GM18909 (cell line): ENCODE data around the gene INPP5D.

Experiments
- ATAC-seq: cut with Tn5 transposase; IDR thresholded peaks from one replicate; pipeline ENCODE4 v1.9.1; 2021; ENCODE audit warnings: mild to moderate bottlenecking; ENCODE audit not compliant: unreplicated experiment, poor library complexity

INPP5D gene

DNA sequence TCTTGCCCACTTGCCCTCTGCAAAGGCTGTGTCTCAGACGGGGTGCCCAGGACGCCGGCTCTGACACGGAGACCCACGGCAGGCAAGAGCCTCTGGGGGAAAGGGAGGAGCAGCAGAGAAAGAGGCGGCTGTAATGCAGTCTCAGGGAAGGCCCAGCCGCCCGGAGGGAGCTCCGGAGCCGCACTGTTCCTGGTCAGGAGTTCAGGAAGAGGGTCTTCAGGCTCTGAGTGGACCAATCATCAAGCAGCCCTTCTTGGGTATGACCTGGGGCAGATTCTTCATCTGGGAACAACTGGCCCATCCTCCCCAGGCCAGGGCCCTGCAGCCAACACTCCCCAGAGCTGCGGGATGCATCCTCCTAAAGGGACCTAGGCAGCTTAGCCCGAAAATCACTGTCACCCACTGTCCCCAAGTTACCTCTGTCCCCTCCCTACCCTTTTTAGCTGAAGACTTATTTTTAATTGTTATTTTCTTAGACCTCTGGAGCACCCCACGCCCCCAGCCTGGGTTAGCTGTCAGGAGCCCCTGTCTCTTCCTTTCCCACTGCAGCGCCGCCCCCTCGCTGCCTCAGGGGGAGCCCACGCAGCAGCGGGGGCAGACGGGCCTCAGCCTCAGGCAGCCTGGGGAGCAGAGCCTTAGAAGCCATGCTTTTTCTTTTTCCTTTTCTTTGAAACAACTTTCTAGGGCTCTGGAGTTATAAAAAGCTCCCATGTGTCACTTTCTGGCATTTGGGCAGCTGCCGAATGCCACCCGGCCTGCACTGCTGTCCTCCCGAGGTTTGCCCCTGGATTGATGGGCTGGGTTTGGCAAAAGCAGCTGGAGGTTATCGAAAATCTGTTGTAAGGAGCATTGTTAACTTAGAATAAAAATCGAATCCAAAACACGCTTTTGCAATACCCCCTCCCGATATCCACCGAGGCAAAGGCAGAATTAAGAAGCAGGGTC, 28.3 kb upstream of the INPP5D start:
- ATAC-seq = no peak

DNA sequence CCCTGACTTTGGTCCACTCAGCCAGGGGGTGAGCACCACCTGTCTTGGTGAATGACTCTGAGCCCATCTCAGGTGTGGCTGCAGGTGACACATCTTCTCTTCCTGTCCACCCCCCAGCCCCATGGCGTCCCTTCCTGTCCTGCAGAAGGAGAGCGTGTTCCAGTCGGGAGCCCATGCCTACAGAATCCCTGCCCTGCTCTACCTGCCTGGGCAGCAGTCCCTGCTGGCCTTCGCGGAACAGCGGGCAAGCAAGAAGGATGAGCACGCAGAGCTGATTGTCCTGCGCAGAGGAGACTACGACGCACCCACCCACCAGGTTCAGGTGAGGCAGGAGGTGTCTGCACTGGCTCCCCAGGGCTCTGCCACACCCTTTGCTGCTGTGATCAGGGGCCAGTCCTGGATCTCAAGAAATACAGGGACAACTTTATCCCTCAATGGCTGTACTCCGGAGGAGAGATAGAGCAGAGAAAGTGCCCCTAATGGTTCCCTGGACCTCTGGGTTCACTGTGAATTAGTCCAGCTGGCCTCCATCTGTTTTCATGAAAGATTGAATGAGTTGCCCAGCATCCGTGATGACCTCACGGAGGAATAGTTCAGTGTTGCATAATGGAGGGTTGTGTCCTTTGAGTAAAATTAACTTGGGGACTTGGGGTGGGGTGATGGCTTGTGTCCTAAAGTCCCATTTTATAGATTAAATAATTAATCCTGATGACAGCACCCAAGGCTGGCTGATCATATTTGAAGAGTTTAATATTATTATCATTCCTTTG, 27.4 kb upstream of the INPP5D start, which contains the start of gene NEU2:
Gene NEU2, plus strand, starts transcription at position 122 of the 770 bp plus-strand sequence. Its CDS starts 0 bp downstream, at position 122.
- ATAC-seq = no peak

DNA sequence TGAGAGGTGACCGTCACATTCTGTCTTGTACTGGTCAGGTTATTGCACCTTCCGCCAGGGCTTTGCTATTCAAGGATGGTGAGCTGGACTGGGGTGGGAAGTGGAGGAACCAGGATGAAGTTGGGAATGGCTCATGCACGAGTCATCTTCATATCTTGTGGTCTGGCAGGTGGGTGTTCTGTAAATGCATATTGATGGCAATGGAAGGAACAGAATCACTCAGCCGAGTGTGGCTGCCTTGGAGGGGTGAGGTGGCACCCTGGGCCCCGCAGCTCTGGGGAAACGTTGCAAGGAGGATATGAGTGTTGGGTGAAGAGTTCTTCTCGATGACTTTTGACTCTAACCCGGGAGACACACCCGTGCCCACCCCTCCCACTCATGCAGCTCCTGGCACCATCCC, 26.5 kb upstream of the INPP5D start:
- ATAC-seq = no peak

- no peak for ATAC-seq
These were observed 25.9 kb upstream of the INPP5D start for GRCh38 chr2:233034091-233034882.

DNA sequence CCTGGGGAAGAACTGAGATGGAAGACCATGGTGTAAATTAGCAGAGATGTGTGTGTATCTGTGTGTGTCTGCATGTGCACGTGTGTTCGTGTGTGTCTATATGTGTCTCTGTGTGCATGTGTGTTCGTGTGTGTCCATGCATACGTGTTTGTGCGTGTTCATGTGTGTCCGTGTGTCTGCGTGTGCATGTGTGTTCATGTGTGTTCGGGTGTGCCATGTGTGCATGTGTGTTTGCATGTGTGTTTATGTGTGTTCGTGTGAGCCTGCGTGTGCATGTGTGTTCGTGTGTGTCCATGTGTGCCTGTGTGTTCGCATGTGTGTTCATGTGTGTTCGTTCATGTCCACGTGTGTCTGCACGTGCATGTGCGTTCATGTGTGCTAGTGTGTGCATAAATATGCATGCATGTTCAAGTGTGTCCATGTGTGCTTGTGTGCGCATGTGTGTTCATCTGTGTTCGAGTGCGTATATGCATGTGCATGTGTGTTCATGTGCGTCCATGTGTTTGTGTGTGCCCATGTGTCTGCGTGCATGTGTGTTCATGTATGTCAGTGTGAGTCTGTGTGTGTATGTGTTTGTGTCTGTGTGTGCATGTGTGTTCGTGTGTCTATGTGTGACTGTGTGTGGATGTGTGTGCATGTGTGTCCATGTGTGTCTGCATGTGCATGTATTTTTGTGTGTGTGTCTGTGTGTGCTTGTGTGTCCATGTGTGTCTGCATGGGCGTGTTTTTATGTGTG, 24.5 kb upstream of the INPP5D start:
- ATAC-seq = no peak

DNA sequence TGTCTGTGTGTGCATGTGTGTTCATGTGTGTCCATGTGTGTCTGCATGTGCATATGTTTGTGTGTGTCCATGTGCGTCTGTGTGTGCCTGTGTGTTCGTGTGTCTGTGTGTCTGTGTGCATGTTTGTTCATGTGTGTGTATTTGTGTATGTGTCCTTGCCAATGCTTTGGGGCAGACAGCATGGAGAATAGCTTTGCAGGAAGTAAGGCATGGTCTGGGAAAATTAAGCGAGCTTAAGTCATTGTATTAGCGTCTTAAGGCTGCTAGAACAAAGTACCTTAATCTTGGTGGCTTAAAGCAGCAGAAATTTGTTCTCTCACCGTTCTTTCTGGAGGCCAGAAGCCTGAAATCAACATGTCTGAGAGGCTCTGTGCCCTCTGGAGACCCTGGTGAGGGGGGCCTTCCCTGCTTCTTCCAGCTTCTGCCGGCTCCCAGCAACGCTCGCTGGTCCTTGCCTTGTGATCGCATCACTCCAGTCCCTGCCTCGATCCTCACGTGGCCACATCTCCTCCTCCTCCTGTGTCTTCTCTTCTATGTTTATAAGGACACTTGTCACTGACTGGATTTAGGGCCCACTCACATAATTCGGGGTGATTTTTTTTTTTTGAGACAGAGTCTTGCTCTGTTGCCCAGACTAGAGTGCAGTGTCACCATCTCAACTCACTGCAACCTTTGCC, 23.8 kb upstream of the INPP5D start:
- ATAC-seq = no peak

GRCh38 chr2:233037078-233037477, 23.1 kb upstream of the INPP5D start:
- no peak for ATAC-seq

DNA sequence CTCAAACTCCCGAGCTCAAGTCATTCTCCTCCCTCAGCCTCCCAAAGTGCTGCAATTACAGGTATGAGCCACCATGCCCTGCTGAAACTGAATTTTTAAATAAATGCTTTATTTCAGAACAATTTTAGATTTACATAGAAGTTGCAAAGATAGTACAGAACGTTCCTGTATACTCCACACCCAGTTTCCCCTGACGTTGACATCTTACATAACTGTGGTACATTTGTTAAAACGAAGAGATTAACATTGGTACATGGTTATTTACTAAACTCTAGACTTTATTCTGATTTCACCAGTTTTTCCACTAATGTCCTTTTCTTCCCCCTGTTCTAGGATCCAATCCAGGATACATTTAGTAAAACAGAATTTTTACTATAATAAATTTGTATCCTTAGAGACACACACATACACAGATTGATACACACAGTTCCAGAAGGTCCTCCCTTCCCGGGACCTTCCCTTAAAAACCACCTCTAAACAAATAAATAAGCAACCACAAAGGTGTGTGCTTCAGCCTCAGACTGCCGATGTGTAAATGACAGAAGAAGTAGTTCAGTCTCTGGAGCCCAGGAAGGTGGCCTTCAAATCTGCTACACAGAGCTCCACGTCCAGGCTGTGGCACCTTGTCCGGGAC, 20.8 kb upstream of the INPP5D start:
- ATAC-seq = no peak

GRCh38 chr2:233039846-233040530, 20.2 kb upstream of the INPP5D start:
- no peak for ATAC-seq

DNA sequence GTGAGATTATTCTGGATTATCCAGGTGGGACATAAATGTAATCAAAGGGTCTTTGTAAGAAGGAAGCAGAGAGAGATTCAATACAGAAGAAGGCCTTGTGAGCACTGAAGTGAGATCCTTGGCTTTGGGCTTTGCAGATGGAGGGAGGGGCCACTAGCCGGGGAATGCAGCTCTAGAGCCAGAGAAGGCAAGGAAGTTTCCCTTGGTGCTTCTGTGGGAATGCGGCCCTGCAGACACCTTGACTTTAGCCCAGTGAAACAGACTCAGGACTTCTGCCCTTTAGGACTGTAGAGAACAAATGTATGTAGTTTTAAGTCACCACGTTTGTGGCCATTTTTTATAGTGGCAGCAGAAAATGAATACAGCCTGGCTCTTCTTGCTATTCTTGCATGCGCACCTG, 19.6 kb upstream of the INPP5D start:
- no peak for ATAC-seq

DNA sequence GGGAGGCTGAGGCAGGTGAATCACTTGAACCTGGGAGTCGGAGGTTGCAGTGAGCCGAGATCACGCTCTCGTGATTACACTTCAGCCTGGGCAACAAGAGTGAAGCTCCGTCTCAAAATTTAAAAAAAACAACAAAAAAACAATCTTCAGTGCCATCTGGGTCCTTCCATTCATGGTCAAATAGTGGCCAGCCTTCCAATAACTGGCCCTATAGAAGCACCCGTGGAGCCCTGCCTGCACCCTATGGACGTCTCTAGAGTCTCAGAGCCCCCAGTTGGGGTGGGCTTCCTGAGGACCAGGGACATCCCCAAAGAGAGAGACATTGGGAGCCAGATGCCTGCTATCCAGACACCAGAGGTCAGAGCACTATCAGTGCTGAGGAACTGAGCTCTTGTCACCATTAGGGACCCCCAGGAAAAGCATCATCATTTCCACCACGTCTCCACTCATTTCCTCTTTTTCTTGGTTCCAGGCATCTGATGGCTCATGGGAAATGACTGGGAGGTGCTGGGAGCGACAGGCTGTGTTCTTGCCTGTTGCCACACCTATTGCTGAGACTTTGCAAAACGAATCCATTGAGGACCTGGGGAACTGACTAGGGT, 18.3 kb upstream of the INPP5D start:
- no peak for ATAC-seq

- ATAC-seq = no peak
These were observed 17.6 kb upstream of the INPP5D start for GRCh38 chr2:233042549-233042948.

DNA sequence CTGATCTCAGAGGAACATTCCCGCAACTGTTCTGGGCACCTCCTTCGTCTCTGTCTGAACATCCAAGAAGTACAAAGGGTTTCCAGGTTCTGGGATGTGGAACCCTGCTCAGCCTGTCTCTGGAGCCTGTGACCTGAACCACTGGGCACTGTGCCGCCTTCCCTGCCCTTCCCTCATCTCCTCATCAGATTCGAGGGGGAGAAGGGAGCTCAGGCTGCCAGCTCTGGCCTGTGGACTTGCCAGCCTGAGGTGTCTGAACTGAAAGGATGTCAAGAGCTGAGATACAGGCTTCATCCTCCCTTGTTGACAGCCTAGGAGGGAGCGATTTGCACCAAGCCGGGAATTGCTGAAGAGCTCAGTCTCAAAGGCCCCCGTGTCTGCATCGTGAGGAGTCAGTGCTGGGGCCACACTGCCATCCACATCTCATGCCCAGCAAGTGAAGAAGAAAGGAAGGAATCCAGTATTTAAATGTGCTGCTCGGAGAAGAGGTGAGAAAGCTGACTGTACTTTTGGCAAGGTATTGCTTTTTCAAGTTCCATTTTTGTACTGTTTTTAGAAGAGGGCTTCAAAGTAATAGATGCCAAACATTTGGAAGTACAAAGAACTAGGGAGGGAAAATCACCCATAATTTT, 15.1 kb upstream of the INPP5D start:
- no peak for ATAC-seq

DNA sequence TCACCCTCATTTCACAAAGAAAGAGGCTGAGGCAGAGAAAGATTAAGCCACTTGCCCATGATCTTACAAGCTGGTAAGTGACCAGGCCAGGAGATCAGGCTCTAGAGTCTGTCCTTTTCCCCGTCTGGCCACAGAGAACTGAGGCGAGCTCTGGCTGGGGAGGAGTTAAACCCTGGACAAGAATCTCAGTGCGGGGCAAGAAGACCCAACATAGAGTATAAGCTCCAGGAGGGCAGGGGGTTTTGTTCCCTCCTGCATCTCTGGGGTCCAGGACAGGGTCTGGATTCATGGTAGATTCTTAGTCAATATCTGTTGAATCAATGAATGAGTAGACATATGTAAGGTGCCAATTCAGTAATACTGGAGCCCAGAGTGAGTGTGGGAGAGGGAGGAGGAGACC, 12.9 kb upstream of the INPP5D start:
- ATAC-seq = no peak

- ATAC-seq = no peak
These were observed 12.5 kb upstream of the INPP5D start for GRCh38 chr2:233047667-233048066.

DNA sequence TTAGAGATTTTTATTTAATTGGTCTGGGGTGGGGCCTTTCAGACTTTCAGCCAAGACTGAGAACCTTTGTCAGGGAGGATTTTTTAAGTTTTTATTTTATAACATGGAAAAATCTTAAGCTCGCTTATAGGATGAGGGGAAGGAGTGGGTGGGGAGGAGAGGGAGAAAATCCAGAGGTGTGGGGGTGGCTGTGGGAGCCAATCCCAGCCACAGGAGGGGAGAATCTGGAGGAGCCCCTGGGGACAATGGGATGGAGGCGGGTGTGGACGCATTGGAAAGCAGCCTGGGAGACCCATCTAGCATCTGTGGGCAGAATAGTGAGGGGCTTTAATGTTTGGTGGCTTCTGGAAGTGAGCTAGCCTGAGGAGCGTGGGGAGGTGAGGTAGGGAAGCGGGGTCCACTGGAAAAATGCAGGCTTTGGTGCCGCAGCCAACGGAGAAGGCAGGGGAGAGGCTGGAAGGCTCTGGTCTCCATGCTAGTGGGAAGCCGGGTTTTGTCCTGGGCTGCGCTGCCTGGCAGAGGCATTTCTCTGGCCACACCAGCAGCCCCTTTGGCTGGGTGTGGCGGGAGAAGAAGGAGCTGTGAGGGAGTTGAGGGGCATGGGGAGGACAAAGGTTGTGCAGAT, 11.5 kb upstream of the INPP5D start:
- no peak for ATAC-seq

DNA sequence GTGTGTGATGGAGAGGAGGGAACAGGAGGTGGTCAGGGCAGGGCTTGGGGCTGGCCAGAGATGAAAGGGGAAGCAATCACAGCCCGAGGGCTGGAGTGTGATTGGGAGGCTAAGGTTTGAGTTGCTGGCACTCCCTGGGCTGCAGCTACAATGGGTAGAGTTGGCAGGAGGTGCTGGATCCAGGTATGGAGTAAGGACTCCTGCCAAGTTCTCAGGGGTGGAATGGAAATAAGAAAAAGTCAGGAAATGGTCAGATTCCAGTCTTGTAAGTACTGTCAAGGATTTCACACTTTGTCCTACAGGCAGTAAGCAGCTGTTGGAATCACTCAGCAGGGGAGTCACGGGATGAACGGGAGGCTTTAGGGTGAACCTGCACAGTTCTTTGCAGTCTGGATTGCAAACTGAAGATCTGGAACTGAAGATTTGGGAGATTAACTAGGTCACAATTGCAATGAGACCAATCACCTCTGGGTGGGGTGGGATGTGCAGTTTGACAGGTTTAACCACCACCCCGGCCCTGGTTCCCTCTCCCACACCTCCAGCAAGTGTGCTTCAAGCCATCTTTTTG, 10.9 kb upstream of the INPP5D start:
- ATAC-seq = no peak
